Mesenchymal stem cell (in vitro differentiated cells and primary cell): ENCODE data around the gene SSNA1.
A peak's percentile ranks its signal among the peaks of the same experiment; 100 is the strongest.

ENCODE experiments used
- DNase-seq: peaks from one replicate; pipeline ENCODE4 v3.0.0-alpha.2; 2013
- H2AFZ ChIP-seq: one replicate; pipeline ENCODE4 v1.6.1; 2013; ENCODE audit warnings: low read depth, mild to moderate bottlenecking, control low read depth, inconsistent platforms, low read length, moderate library complexity
- H2AK5ac ChIP-seq: 2 replicates; pipeline ENCODE4 v1.6.1; 2013; ENCODE audit warnings: low read length, moderate library complexity, mild to moderate bottlenecking, inconsistent platforms; ENCODE audit not compliant: severe bottlenecking
- H2BK120ac ChIP-seq: one replicate; pipeline ENCODE4 v1.6.1; 2013; ENCODE audit warnings: low read depth, mild to moderate bottlenecking, inconsistent platforms, low read length, moderate library complexity
- H2BK12ac ChIP-seq, 2 experiments: one replicate each; pipeline ENCODE4 v1.6.1; 2013; ENCODE audit warnings: inconsistent platforms in 2 of 2, low read length in 2 of 2, mild to moderate bottlenecking in 2 of 2, moderate library complexity in 2 of 2, control low read depth in 1 of 2
- H2BK15ac ChIP-seq: one replicate; pipeline ENCODE4 v1.6.1; 2013; ENCODE audit warnings: mild to moderate bottlenecking, low read depth, inconsistent platforms; ENCODE audit not compliant: poor library complexity, severe bottlenecking
- H2BK5ac ChIP-seq: 2 replicates; pipeline ENCODE4 v1.6.1; 2013; ENCODE audit warnings: low read depth, mild to moderate bottlenecking, low read length, control low read depth, inconsistent platforms; ENCODE audit not compliant: poor library complexity, severe bottlenecking
- H3K14ac ChIP-seq, 2 experiments: one replicate each; pipeline ENCODE4 v1.6.1; 2013; ENCODE audit warnings: inconsistent platforms in 2 of 2, low read length in 2 of 2, control low read depth in 1 of 2, mild to moderate bottlenecking in 1 of 2, moderate library complexity in 1 of 2
- H3K18ac ChIP-seq, 2 experiments: one replicate each; pipeline ENCODE4 v1.6.1; 2013; ENCODE audit warnings: inconsistent platforms in 2 of 2, low read length in 2 of 2, control low read depth in 1 of 2, low read depth in 1 of 2, mild to moderate bottlenecking in 1 of 2
- H3K23ac ChIP-seq, 2 experiments: one replicate each; pipeline ENCODE4 v1.6.1; 2013; ENCODE audit warnings: inconsistent platforms in 2 of 2, low read length in 2 of 2, mild to moderate bottlenecking in 2 of 2, moderate library complexity in 2 of 2, control low read depth in 1 of 2
- H3K27ac ChIP-seq: 2 replicates; pipeline ENCODE4 v1.5.1; 2013; ENCODE audit warnings: mild to moderate bottlenecking, moderate library complexity, low read length, control low read depth, inconsistent platforms; ENCODE audit not compliant: poor library complexity, severe bottlenecking
- H3K27me3 ChIP-seq, 2 experiments: 2 replicates each; pipeline versions ENCODE4 v1.6.1 to v1.7.0; 2013; ENCODE audit warnings: low read length in 2 of 2, mild to moderate bottlenecking in 2 of 2, moderate library complexity in 2 of 2, control low read depth in 1 of 2, inconsistent platforms in 1 of 2; ENCODE audit not compliant: control insufficient read depth in 1 of 2, insufficient read depth in 1 of 2
- H3K36me3 ChIP-seq, 2 experiments: 2 replicates each; pipeline versions ENCODE4 v1.6.1 to v1.7.0; 2013; ENCODE audit warnings: low read length in 2 of 2, control low read depth in 1 of 2, inconsistent platforms in 1 of 2, low read depth in 1 of 2, mild to moderate bottlenecking in 1 of 2; ENCODE audit not compliant: insufficient read depth in 2 of 2, control insufficient read depth in 1 of 2
- H3K4ac ChIP-seq, 2 experiments: one replicate each; pipeline ENCODE4 v1.6.1; 2013; ENCODE audit warnings: inconsistent platforms in 2 of 2, low read length in 2 of 2, mild to moderate bottlenecking in 2 of 2, moderate library complexity in 2 of 2, control low read depth in 1 of 2, low read depth in 1 of 2
- H3K4me1 ChIP-seq: 2 replicates; pipeline ENCODE4 v1.6.1; 2013; ENCODE audit warnings: low read depth, low read length, control low read depth; ENCODE audit not compliant: control insufficient read depth, insufficient read depth
- H3K4me2 ChIP-seq: 2 replicates; pipeline ENCODE4 v1.6.1; 2013; ENCODE audit warnings: low read length, mild to moderate bottlenecking, inconsistent platforms; ENCODE audit not compliant: poor library complexity, severe bottlenecking
- H3K4me3 ChIP-seq, 2 experiments: 2 replicates each; pipeline versions ENCODE4 v1.5.1 to v1.7.0; 2013; ENCODE audit warnings: low read length in 2 of 2, mild to moderate bottlenecking in 2 of 2, control low read depth in 1 of 2, low read depth in 1 of 2; ENCODE audit not compliant: insufficient read depth in 1 of 2
- H3K79me1 ChIP-seq: replicated peaks from 2 replicates; pipeline ENCODE4 v1.6.1; 2013; ENCODE audit warnings: mild to moderate bottlenecking, control low read depth, low read length, inconsistent platforms; ENCODE audit not compliant: poor library complexity, severe bottlenecking
- H3K9ac ChIP-seq: 2 replicates; pipeline ENCODE4 v1.7.0; 2013; ENCODE audit warnings: mild to moderate bottlenecking, low read length, moderate library complexity
- H3K9me3 ChIP-seq: 2 replicates; pipeline ENCODE4 v1.7.0; 2013; ENCODE audit warnings: mild to moderate bottlenecking, low read length; ENCODE audit not compliant: control insufficient read depth
- H4K8ac ChIP-seq: one replicate; pipeline ENCODE4 v1.6.1; 2013; ENCODE audit warnings: inconsistent platforms, mild to moderate bottlenecking, low read length, moderate library complexity
- H4K91ac ChIP-seq: one replicate; pipeline ENCODE4 v1.6.1; 2013; ENCODE audit warnings: mild to moderate bottlenecking, low read length, inconsistent platforms
- WGBS: methylation state at CpG from one replicate; pipeline ENCODE4 v1.1.7; 2013; ENCODE audit warnings: mixed read lengths; 5-methylcytosine and 5-hydroxymethylcytosine counted together

SSNA1 gene

DNA sequence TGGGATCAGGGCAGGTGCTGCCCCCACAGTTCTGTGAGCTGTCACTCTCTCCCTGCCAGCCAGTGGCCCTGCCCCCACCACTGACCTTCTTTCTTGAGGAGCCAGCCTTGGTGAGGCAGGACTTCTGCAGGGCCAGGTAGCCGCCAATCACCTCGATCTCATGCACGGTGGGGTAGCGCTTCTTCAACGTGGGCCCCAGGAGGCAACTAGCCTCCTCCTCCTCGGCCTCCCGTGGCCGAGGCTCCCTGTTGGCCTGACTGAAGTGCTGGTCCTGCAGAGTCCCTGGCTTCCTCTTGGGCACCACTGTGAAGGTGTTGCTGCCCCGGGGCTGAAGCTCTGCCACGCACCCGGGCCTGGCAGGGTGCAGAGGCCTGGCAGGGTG, 10.4 kb downstream of the SSNA1 start:
- Histone ChIP-seq H2AFZ (no peak overlapping the region), H3K27me3 (no peaks in the 10 kb centered on the region), H2BK5ac (no peak overlapping the region), H2BK12ac (no peak overlapping the region), H3K79me1 (peaks cover 31% of the 10 kb centered on the region), H3K4me2 (peak overlapping the region; percentile 87), H2BK120ac (no peak overlapping the region), H3K23ac (peak overlapping the region in 1 of 2 experiments; percentile 57), H3K9me3 (no peaks in the 10 kb centered on the region), H3K4me3 (peak overlapping the region in 1 of 2 experiments; percentile 71), H3K27ac (no peak overlapping the region), H3K14ac (peak overlapping the region in 1 of 2 experiments; percentile 2), H4K91ac (peak overlapping the region; percentile 63), H3K4me1 (peaks cover 60% of the 10 kb centered on the region), H3K9ac (peak overlapping the region; percentile 57), H3K18ac (no peak overlapping the region), H3K36me3 (peaks cover 2 to 19% of the 10 kb centered on the region in 2 experiments), H4K8ac (no peak overlapping the region), H3K4ac (no peak overlapping the region), H2AK5ac (no peak overlapping the region), H2BK15ac (no peak overlapping the region)
- DNase-seq: no peak
- WGBS: 91% methylated on average over 11 of the region's 11 CpGs

DNA sequence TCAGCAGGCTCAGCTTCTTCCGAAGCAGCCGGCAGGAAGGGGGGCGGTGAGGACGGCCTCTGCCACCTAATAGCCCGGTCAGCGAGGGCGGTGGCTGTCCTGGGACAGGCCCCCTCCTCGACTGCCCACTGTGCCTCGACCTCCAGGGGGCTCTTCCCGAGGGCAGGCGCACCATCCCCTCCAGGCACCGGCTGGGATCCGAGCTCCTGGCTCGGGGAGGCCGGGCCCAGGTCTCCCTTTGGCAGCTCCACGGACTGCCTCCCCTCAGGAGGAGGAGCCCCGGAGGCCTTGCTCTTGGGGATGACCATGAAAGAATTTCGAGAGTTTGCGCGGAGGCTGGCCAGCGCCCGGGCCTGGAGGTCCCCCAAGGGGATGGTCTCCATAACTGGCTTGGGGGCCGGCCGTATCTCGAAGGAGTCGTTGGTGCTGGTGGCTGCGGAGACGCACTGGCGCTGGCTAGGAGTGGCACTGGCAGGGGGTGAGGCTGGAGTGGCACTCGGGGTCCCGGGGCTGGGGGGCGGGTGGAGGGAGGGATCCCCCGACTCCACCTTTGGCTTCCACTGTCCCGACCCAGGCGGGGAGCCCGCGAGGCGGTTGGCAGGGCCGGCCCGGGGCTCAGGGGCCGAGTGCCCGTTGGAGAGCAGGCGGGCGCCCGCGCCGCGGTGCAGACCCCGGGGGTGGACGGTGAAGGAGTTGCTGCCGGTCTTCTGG, 11.1 kb downstream of the SSNA1 start:
- H2AFZ ChIP-seq: no peak overlapping the region
- no peak overlapping the region for H3K18ac ChIP-seq
- no peaks in the 10 kb centered on the region for H3K9me3 ChIP-seq
- H2BK5ac ChIP-seq: no peak overlapping the region
- DNase-seq: no peak
- peaks cover 3 to 18% of the 10 kb centered on the region in 2 experiments for H3K36me3 ChIP-seq
- 32% methylated on average over 29 of the region's 51 CpGs for WGBS
- peak overlapping the region in 1 of 2 experiments; percentile 53 for H3K14ac ChIP-seq
- peaks cover 31% of the 10 kb centered on the region for H3K79me1 ChIP-seq
- H3K4me1 ChIP-seq: peaks cover 58% of the 10 kb centered on the region
- no peak overlapping the region for H2AK5ac ChIP-seq
- no peak overlapping the region for H4K8ac ChIP-seq
- peak overlapping the region in 1 of 2 experiments; percentile 73 for H3K23ac ChIP-seq
- peak overlapping the region in 1 of 2 experiments; percentile 44 for H3K4ac ChIP-seq
- peak overlapping the region; percentile 17 for H2BK15ac ChIP-seq
- H4K91ac ChIP-seq: no peak overlapping the region
- peak overlapping the region; percentile 87 for H3K4me2 ChIP-seq
- H3K27ac ChIP-seq: no peak overlapping the region
- no peaks in the 10 kb centered on the region for H3K27me3 ChIP-seq
- no peak overlapping the region for H2BK12ac ChIP-seq
- H3K9ac ChIP-seq: peak overlapping the region; percentile 57
- peak overlapping the region; percentile 71 to 74 for H3K4me3 ChIP-seq
- H2BK120ac ChIP-seq: peak overlapping the region; percentile 8

DNA sequence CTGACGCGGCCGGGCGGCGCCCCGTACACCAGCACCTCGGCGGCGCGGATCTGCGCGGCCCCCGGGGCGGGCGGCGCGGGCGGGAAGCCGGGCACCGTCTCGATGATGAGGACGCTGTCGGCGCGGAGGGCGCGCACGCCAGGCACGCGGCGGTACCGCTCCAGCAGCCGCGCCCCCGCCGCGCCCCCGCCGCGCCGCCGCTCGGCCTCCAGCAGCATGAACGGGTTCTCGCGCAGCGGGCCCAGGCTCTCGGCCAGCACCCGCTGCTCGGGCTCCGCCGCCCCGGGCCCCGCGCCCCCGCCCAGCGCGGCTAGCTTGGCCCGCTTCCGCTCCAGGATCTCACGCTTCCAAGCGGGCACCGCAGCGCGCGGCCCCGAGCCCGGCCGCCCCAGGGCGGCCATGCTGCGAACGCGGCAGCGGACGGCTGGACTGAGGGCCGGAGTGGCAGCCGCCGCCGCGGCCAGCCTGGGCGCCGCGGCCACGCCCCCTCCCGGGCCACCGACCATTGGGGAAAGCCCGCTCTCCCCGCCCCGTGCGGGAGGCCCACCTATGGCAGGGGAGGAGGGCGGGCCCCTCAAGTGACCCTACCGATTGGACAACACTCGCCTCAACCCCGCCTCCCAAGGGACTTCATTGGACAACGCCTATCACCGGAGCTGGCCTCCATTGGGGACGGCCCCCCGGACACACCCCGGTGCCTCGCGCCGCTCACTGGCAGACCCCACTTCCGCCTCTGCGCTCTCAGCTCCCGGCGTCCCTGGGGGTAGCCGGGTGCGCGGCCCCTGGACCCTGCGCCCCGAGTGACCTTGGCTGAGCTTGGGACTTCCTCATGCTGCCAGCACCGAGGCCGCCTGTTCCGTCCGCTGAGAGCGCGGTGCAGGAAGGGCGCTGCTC, 12.1 kb downstream of the SSNA1 start, which contains the start of gene TPRN:
Gene TPRN (minus strand): TSS at position 431 of the 894 bp plus-strand sequence. CDS start 30 bp downstream, at position 401.
- Histone ChIP-seq H3K4me2 (peak within 1 kb of the TSS; percentile 94), H2BK15ac (peak within 1 kb of the TSS; percentile 17)

More for the DNA sequence above, 12.1 kb downstream of the SSNA1 start, which contains the start of gene TPRN:
- H2BK120ac ChIP-seq: peak within 1 kb of the TSS; percentile 8
- H3K79me1 ChIP-seq: peaks cover 30% of the 10 kb centered on the region
- no peak within 1 kb of the TSS for H2BK12ac ChIP-seq
- no peak within 1 kb of the TSS for H2AK5ac ChIP-seq
- H4K8ac ChIP-seq: peak within 1 kb of the TSS; percentile 93
- H3K27ac ChIP-seq: no peak within 1 kb of the TSS
- peak within 1 kb of the TSS in 1 of 2 experiments; percentile 87 for H3K14ac ChIP-seq
- H3K23ac ChIP-seq: peak within 1 kb of the TSS in 1 of 2 experiments; percentile 67
- peak within 1 kb of the TSS; percentile 40 for H4K91ac ChIP-seq
- H2AFZ ChIP-seq: peak within 1 kb of the TSS; percentile 91
- H3K9me3 ChIP-seq: no peaks in the 10 kb centered on the region
- peak within 1 kb of the TSS; percentile 3 to 65 for H3K4ac ChIP-seq
- no peak within 1 kb of the TSS for H2BK5ac ChIP-seq
- H3K9ac ChIP-seq: peak within 1 kb of the TSS; percentile 87
- peaks cover 3 to 9% of the 10 kb centered on the region in 2 experiments for H3K36me3 ChIP-seq
- peaks cover 54% of the 10 kb centered on the region for H3K4me1 ChIP-seq
- peak within 1 kb of the TSS; percentile 74 to 88 for H3K4me3 ChIP-seq
- no peaks in the 10 kb centered on the region for H3K27me3 ChIP-seq
- peak; percentile 99 for DNase-seq
- peak within 1 kb of the TSS; percentile 75 to 97 for H3K18ac ChIP-seq
- 2% methylated on average over 75 of the region's 118 CpGs for WGBS
